Ovary (tissue), 3 donors: Measurements from ENCODE around the gene CERKL.

Experiments
- CTCF ChIP-seq, 3 donors: fragments of 450-650 bp in 2 of 3; fragments of 200-600 bp in 1 of 3; IDR thresholded peaks; one replicate each; pipeline versions ENCODE4 v1.5.1 to v1.8.0; 2016 to 2022; ENCODE audit warnings: antibody characterized with exemption in 3 of 3, mild to moderate bottlenecking in 1 of 3
- POLR2A ChIP-seq: fragments of 450-650 bp; IDR thresholded peaks from one replicate; pipeline ENCODE4 v1.6.1; 2017; ENCODE audit warnings: antibody characterized with exemption, mild to moderate bottlenecking, moderate library complexity
- donor health status: DM: no; HTN: no; CAD: no.

GRCh38 chr2:181682795-181683517 lies 26.1 kb upstream of the CERKL start:
- TF ChIP-seq CTCF (IDR thresholded peaks at IDR 0.05): no peak
- no peak for TF ChIP-seq POLR2A
